HepG2 (cell line): ENCODE measurements around the gene JMJD4. TPM values are rescaled to one million over a fixed set of nuclear protein-coding genes. Genes with fewer than 3 reads are reported as not detected.

Experiments
- ATAC-seq: fragments of 200-7000 bp; cut with Tn5 transposase; 3 replicates; pipeline ENCODE4 v1.9.1; 2020; ENCODE audit warnings: mild to moderate bottlenecking, moderate library complexity
- BruUV-seq: library from RNA; stranded (reverse); fragments of 400-500 nt; replicated peaks from 2 replicates; lab custom pipeline; 2021; lab: Mats Ljungman, UMichigan
- CTCF ChIA-PET: fragments of 300-600 bp; formaldehyde crosslinking; extraction: SDS; loops from one replicate; lab custom pipeline; 2021; ENCODE audit warnings: low total read pairs, inconsistent platforms, low intra/inter-chr PET ratio; lab: Yijun Ruan, JAX
- POLR2A ChIA-PET: fragments of 350-600 bp; sonication (Branson Sonifier 250); formaldehyde crosslinking; loops from one replicate; lab custom pipeline; 2020; ENCODE audit warnings: antibody characterized with exemption, inconsistent platforms; lab: Yijun Ruan, JAX
- DNase-seq: peaks from one replicate; pipeline ENCODE4 v3.0.0-alpha.2; 2015; ENCODE audit warnings: low spot score
- FAIRE-seq: peaks from 3 replicates; lab custom pipeline; 2011; peaks lifted over from hg19 to GRCh38; lab: Jason Lieb, UNC
- H2AFZ ChIP-seq: one replicate; pipeline ENCODE4 v1.6.1; 2011; ENCODE audit warnings: low read length, inconsistent platforms
- H3K27ac ChIP-seq: fragments of 300-600 bp; 3 replicates; pipeline ENCODE4 v1.8.0; 2011; ENCODE audit warnings: mixed run types, mild to moderate bottlenecking, mixed read lengths, low read length, inconsistent platforms; ENCODE audit not compliant: insufficient read depth; ENCODE audit errors: extremely low read length
- H3K27me3 ChIP-seq, 2 experiments: fragments of 200-600 bp in 1 of 2; 2 replicates in 1 of 2; 3 replicates in 1 of 2; pipeline versions ENCODE4 v1.6.0 to v1.8.0; 2011; ENCODE audit warnings: low read length in 2 of 2, mild to moderate bottlenecking in 2 of 2, moderate library complexity in 2 of 2, inconsistent platforms in 1 of 2; ENCODE audit not compliant: insufficient read depth in 2 of 2, control insufficient read depth in 1 of 2
- H3K36me3 ChIP-seq, 2 experiments: fragments of 200-600 bp in 1 of 2; replicated peaks in 1 of 2; 2 replicates in 1 of 2; 3 replicates in 1 of 2; pipeline versions ENCODE4 v1.5.1 to v1.8.0; 2011; ENCODE audit warnings: low read length in 2 of 2, inconsistent platforms in 1 of 2; ENCODE audit not compliant: insufficient read depth in 2 of 2, control insufficient read depth in 1 of 2
- H3K4me1 ChIP-seq: 2 replicates; pipeline ENCODE4 v1.5.1; 2012; ENCODE audit warnings: low read length, inconsistent platforms; ENCODE audit not compliant: insufficient read depth
- H3K4me2 ChIP-seq: 2 replicates; pipeline ENCODE4 v1.6.0; 2011; ENCODE audit warnings: low read depth, low read length, inconsistent platforms
- H3K4me3 ChIP-seq, 3 experiments: fragments of 200-600 bp in 1 of 3; sonication (generic), shearing (Covaris generic) in 1 of 3; replicated peaks in 1 of 3; 2 replicates each; pipeline ENCODE4 v1.5.1; 2011 to 2016; ENCODE audit warnings: low read length in 3 of 3, inconsistent platforms in 2 of 3, low read depth in 2 of 3, mild to moderate bottlenecking in 2 of 3, control low read depth in 1 of 3, mixed read lengths in 1 of 3; ENCODE audit not compliant: insufficient read depth in 1 of 3
- H3K79me2 ChIP-seq: one replicate; pipeline ENCODE4 v1.6.1; 2011; ENCODE audit warnings: low read length, inconsistent platforms; ENCODE audit not compliant: insufficient read depth
- H3K9ac ChIP-seq: 2 replicates; pipeline ENCODE4 v1.6.0; 2011; ENCODE audit warnings: mild to moderate bottlenecking, low read depth, low read length, inconsistent platforms; ENCODE audit not compliant: insufficient read depth
- H3K9me3 ChIP-seq: 2 replicates; pipeline ENCODE4 v1.5.1; 2012; ENCODE audit warnings: mild to moderate bottlenecking, low read length
- H4K20me1 ChIP-seq: 2 replicates; pipeline ENCODE4 v1.6.0; 2011; ENCODE audit warnings: inconsistent platforms, mild to moderate bottlenecking, low read length, moderate library complexity; ENCODE audit not compliant: insufficient read depth
- HOXA7 ChIP-seq: sonication (generic); formaldehyde crosslinking; IDR thresholded peaks from 2 replicates; pipeline ENCODE4 v1.8.1; 2022; ENCODE audit warnings: mild to moderate bottlenecking, missing genetic modification reagents, moderate library complexity
- HOXD1 ChIP-seq: sonication (generic); formaldehyde crosslinking; IDR thresholded peaks from 2 replicates; pipeline ENCODE4 v1.5.0; 2020; ENCODE audit warnings: missing genetic modification reagents
- ISX ChIP-seq: sonication (generic); formaldehyde crosslinking; conservative IDR thresholded peaks from 2 replicates; pipeline ENCODE4 v1.5.0; 2020; ENCODE audit warnings: missing genetic modification reagents
- MAZ ChIP-seq, 2 experiments: sonication (generic) in 1 of 2; formaldehyde crosslinking in 1 of 2; IDR thresholded peaks; 2 replicates each; pipeline versions ENCODE4 v1.5.0 to v1.6.1; 2012 to 2020; ENCODE audit warnings: low read depth in 2 of 2, mild to moderate bottlenecking in 2 of 2, borderline replicate concordance in 1 of 2, improper control_type of control experiment in 1 of 2, low read length in 1 of 2, missing genetic modification reagents in 1 of 2, moderate library complexity in 1 of 2
- PAWR ChIP-seq: sonication (generic); formaldehyde crosslinking; IDR thresholded peaks from 2 replicates; pipeline ENCODE4 v1.4.0; 2020; ENCODE audit warnings: missing genetic modification reagents, mild to moderate bottlenecking, borderline replicate concordance
- PHF21A ChIP-seq: sonication (generic); formaldehyde crosslinking; IDR thresholded peaks from 2 replicates; pipeline ENCODE4 v1.5.0; 2020; ENCODE audit warnings: mild to moderate bottlenecking, missing genetic modification reagents
- TEAD3 ChIP-seq: optimal IDR thresholded peaks from 2 replicates; pipeline ENCODE3; 2016; ENCODE audit warnings: borderline replicate concordance
- XRCC5 ChIP-seq: fragments of 200-400 bp; formaldehyde crosslinking; optimal IDR thresholded peaks from 2 replicates; pipeline ENCODE3; 2017; ENCODE audit warnings: mild to moderate bottlenecking, low read length
- ZNF326 ChIP-seq: sonication (generic); formaldehyde crosslinking; IDR thresholded peaks from 2 replicates; pipeline ENCODE4 v1.4.0; 2020; ENCODE audit warnings: missing genetic modification reagents, borderline replicate concordance
- ZNF547 ChIP-seq: sonication (generic); formaldehyde crosslinking; IDR thresholded peaks from 2 replicates; pipeline ENCODE4 v1.5.1; 2020; ENCODE audit warnings: mild to moderate bottlenecking, missing genetic modification reagents
- ZNF747 ChIP-seq: sonication (generic); formaldehyde crosslinking; IDR thresholded peaks from 2 replicates; pipeline ENCODE4 v1.8.1; 2023; ENCODE audit warnings: missing genetic modification reagents, mild to moderate bottlenecking, borderline replicate concordance
- WGBS: methylation state at CpG from one replicate; pipeline ENCODE4 v1.1.6; 2017; ENCODE audit warnings: low lambda C conversion rate; 5-methylcytosine and 5-hydroxymethylcytosine counted together
- in situ Hi-C: cut with HindIII; loops from 2 replicates; pipeline ENCODE4 v1.10.0; 2017; ENCODE audit warnings: low pct_unique_long_range_greater_than_20kb; ENCODE audit not compliant: extremely low pct_ligation_motif_present
- intact Hi-C: fragments of 100-400 bp; cut with micrococcal nuclease; formaldehyde crosslinking; loops from one replicate; pipeline ENCODE4 v1.10.0; 2022; ENCODE audit not compliant: unreplicated experiment
- polyA plus RNA-seq, 8 experiments: library from polyadenylated mRNA; depleted of rRNA in 3 of 8; stranded (reverse) in 7 of 8; unstranded in 1 of 8; fragments of >200 nt; fragmentation: Illumina TruSeq in 4 of 8; extraction: Trizol in 4 of 8; gene quantifications; 2 replicates each; pipeline versions ENCODE4 v1.2.1 to v1.2.3, GENCODE V29; 2011 to 2016; ENCODE audit warnings: low read depth in 4 of 8, missing spikeins in 1 of 8, mixed read lengths in 1 of 8; ENCODE audit not compliant: insufficient read depth in 1 of 8
- total RNA-seq, 5 experiments: library from RNA; depleted of rRNA; stranded (reverse); fragments of >200 nt; fragmentation: Illumina TruSeq; extraction: Trizol; gene quantifications; 2 replicates each; pipeline ENCODE4 v1.2.3, GENCODE V29; 2016; ENCODE audit warnings: low read depth in 1 of 5
- TF ChIP-seq, protein P1 (sequence below): sonication (generic); formaldehyde crosslinking; IDR thresholded peaks from 2 replicates; pipeline ENCODE4 v1.4.0; 2020; ENCODE audit warnings: missing genetic modification reagents, mild to moderate bottlenecking, borderline replicate concordance
- TF ChIP-seq, protein P2 (sequence below): sonication (generic); formaldehyde crosslinking; IDR thresholded peaks from 2 replicates; pipeline ENCODE4 v1.8.0; 2022; ENCODE audit warnings: missing genetic modification reagents, mild to moderate bottlenecking, inconsistent platforms, borderline replicate concordance
- TF ChIP-seq, protein P3 (sequence below): sonication (generic); formaldehyde crosslinking; IDR thresholded peaks from 2 replicates; pipeline ENCODE4 v1.5.0; 2020; ENCODE audit warnings: mild to moderate bottlenecking, missing genetic modification reagents
- TF ChIP-seq, protein P4 (sequence below): sonication (generic); formaldehyde crosslinking; IDR thresholded peaks from 2 replicates; pipeline ENCODE4 v1.8.1; 2023; ENCODE audit warnings: mild to moderate bottlenecking, missing genetic modification reagents, borderline replicate concordance

JMJD4 gene
- total and polyA plus RNA-seq, 2 of the 13 experiments (the other 11 are each of a cell fraction or from before 2014, with no cell fraction given): 10.2 to 29.0 TPM

DNA sequence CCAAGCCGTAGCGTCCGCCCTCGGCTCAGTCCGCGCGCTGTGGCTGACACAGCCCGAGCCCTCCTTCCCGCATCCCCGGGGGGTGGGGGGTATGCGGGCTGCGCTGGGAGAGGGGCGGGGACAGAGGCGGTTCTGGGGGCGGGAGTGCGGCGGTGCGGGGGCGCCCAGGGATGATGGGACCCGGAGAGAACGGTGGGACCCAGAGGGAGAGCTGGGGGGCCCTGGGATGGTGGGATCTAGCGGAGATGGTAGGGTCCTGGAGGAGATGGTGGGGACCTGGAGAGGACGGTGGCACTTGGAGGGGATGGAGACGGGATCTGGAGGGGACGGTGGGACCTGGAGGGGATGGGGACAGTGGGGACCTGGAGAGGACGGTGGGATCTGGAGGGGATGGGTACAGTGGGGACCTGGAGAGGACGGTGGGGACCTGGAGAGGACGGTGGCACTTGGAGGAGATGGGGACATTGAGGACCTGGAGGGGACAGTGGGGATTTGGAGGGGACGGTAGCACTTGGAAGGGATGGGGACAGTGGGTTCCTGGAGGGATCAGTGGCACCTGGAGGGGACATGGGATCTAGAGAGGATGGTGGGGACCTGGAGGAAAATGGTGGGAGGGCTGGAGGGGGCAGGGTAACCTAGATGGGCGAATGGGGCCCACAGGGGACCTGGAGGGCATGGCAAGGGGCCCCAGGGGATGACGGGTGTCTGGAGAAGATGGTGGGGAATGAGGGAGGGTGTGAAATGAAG, 610 bp upstream of the JMJD4 start:
- no peak for ATAC-seq
- intact Hi-C loops: no loop called here
- TF ChIP-seq ISX (CRISPR knock-in tag) (no peak), ZNF547 (no peak), TEAD3 (CRISPR knock-in tag) (no peak), PAWR (CRISPR knock-in tag) (no peak), ZNF326 (CRISPR knock-in tag) (no peak), ZNF747 (no peak), HOXA7 (CRISPR knock-in tag) (no peak), XRCC5 (no peak), MAZ (IDR thresholded peaks at IDR 0.05; ENCODE audit: borderline replicate concordance, low read depth, low read length) (no peak), MAZ (CRISPR knock-in tag; IDR thresholded peaks at IDR 0.05; ENCODE audit: low read depth) (no peak), PHF21A (CRISPR knock-in tag) (no peak), HOXD1 (CRISPR knock-in tag) (0 out of 2 replicates have a peak, but pooled peaks have one; percentile 3)
- TF ChIP-seq, protein P1, sequence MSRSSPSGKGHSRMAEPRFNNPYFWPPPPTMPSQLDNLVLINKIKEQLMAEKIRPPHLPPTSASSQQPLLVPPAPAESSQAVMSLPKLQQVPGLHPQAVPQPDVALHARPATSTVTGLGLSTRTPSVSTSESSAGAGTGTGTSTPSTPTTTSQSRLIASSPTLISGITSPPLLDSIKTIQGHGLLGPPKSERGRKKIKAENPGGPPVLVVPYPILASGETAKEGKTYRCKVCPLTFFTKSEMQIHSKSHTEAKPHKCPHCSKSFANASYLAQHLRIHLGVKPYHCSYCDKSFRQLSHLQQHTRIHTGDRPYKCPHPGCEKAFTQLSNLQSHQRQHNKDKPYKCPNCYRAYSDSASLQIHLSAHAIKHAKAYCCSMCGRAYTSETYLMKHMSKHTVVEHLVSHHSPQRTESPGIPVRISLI (CRISPR knock-in tag): no peak
- TF ChIP-seq, protein P2, sequence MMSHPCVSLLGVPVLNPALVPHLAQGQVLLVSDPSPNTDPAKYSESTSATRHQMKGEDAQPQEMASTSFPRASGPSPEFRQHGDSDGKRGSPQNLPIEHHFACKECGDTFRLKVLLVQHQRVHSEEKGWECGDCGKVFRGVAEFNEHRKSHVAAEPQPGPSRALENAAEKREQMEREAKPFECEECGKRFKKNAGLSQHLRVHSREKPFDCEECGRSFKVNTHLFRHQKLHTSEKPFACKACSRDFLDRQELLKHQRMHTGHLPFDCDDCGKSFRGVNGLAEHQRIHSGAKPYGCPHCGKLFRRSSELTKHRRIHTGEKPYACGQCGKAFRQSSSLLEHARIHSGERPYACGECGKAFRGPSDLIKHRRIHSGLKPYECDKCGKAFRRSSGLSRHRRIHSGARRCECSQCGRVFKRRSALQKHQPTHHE: peak; percentile 7; the same call in 1 of the 2 replicates
- TF ChIP-seq, protein P3, sequence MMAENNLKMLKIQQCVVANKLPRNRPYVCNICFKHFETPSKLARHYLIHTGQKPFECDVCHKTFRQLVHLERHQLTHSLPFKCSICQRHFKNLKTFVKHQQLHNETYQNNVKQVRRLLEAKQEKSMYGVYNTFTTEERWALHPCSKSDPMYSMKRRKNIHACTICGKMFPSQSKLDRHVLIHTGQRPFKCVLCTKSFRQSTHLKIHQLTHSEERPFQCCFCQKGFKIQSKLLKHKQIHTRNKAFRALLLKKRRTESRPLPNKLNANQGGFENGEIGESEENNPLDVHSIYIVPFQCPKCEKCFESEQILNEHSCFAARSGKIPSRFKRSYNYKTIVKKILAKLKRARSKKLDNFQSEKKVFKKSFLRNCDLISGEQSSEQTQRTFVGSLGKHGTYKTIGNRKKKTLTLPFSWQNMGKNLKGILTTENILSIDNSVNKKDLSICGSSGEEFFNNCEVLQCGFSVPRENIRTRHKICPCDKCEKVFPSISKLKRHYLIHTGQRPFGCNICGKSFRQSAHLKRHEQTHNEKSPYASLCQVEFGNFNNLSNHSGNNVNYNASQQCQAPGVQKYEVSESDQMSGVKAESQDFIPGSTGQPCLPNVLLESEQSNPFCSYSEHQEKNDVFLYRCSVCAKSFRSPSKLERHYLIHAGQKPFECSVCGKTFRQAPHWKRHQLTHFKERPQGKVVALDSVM (CRISPR knock-in tag): no peak
- TF ChIP-seq, protein P4, sequence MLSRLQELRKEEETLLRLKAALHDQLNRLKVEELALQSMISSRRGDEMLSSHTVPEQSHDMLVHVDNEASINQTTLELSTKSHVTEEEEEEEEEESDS: no peak

More for the DNA sequence above, 610 bp upstream of the JMJD4 start:
- FAIRE-seq (no peak), DNase-seq (no peak)
- peaks cover 43% of the 10 kb centered on the region for H3K79me2 ChIP-seq
- 3% methylated on average over 17 of the region's 31 CpGs for WGBS
- no peaks in the 10 kb centered on the region; the same call in 1 of the 2 replicates for H4K20me1 ChIP-seq
- H3K4me2 ChIP-seq: peak overlapping the region; percentile 93
- no peak overlapping the region for H2AFZ ChIP-seq
- in situ Hi-C loops: no loop called here
- ChIA-PET POLR2A (no interaction called here), CTCF (no interaction called here)
- H3K36me3 ChIP-seq: peaks cover 4 to 9% of the 10 kb centered on the region in 2 experiments; a peak in 1 of 5 replicates
- H3K9me3 ChIP-seq: no peaks in the 10 kb centered on the region
- H3K9ac ChIP-seq: peak overlapping the region; percentile 82
- no peaks in the 10 kb centered on the region; a peak in 1 of 5 replicates for H3K27me3 ChIP-seq
- H3K27ac ChIP-seq: peak overlapping the region; percentile 30
- H3K4me1 ChIP-seq: peaks cover 36% of the 10 kb centered on the region
- H3K4me3 ChIP-seq: peak overlapping the region; percentile 87 to 98 (median 97)
- BruUV-seq: no TSS peak
